IMR-90 (cell line): ENCODE measurements around the gene OR2F1. TPM values are rescaled to one million over a fixed set of nuclear protein-coding genes. Genes with fewer than 3 reads are reported as not detected.

Experiments used
- ATAC-seq: fragments of 200-7000 bp; cut with Tn5 transposase; 2 replicates; pipeline ENCODE4 v1.9.1; 2020; ENCODE audit warnings: low read depth, mild to moderate bottlenecking, moderate library complexity
- BruUV-seq: library from RNA; stranded (reverse); fragments of 400-500 nt; replicated peaks from 2 replicates; lab custom pipeline; 2021; lab: Mats Ljungman, UMichigan
- CTCF ChIA-PET: fragments of 300-600 bp; formaldehyde crosslinking; extraction: SDS; loops from one replicate; lab custom pipeline; 2021; ENCODE audit warnings: antibody characterized with exemption; lab: Yijun Ruan, JAX
- POLR2A ChIA-PET: fragments of 300-600 bp; sonication (Branson Sonifier 250); formaldehyde crosslinking; loops from one replicate; lab custom pipeline; 2022; ENCODE audit warnings: antibody characterized with exemption; ENCODE audit not compliant: unreplicated experiment; lab: Charles Lee
- DNase-seq: peaks from one replicate; pipeline ENCODE4 v3.0.0; 2013
- H2AFZ ChIP-seq: replicated peaks from 2 replicates; pipeline ENCODE3; 2013; ENCODE audit warnings: low read length, mild to moderate bottlenecking; ENCODE audit not compliant: poor library complexity
- H2AK5ac ChIP-seq: 2 replicates; pipeline ENCODE4 v1.6.1; 2013; ENCODE audit warnings: low read depth, low read length, inconsistent platforms
- H2AK9ac ChIP-seq: replicated peaks from 2 replicates; pipeline ENCODE3; 2013; ENCODE audit warnings: mild to moderate bottlenecking, low read depth, low read length, moderate library complexity; ENCODE audit not compliant: poor library complexity
- H2BK120ac ChIP-seq: 2 replicates; pipeline ENCODE4 v1.6.1; 2013; ENCODE audit warnings: low read depth, low read length, inconsistent platforms
- H2BK15ac ChIP-seq: 3 replicates; pipeline ENCODE4 v1.6.1; 2013; ENCODE audit warnings: low read depth, low read length, inconsistent platforms
- H2BK20ac ChIP-seq: 2 replicates; pipeline ENCODE4 v1.6.1; 2013; ENCODE audit warnings: low read depth, mild to moderate bottlenecking, inconsistent platforms, low read length, moderate library complexity
- H2BK5ac ChIP-seq: 2 replicates; pipeline ENCODE4 v1.6.1; 2013; ENCODE audit warnings: mild to moderate bottlenecking, low read depth, low read length, inconsistent platforms; ENCODE audit not compliant: poor library complexity, severe bottlenecking
- H3K14ac ChIP-seq: replicated peaks from 2 replicates; pipeline ENCODE4 v1.6.1; 2013; ENCODE audit warnings: low read depth, low read length, inconsistent platforms
- H3K18ac ChIP-seq: 2 replicates; pipeline ENCODE4 v1.6.1; 2013; ENCODE audit warnings: low read depth, low read length, control low read depth
- H3K23ac ChIP-seq: 2 replicates; pipeline ENCODE4 v1.6.1; 2013; ENCODE audit warnings: low read depth, low read length, inconsistent platforms
- H3K27ac ChIP-seq: 2 replicates; pipeline ENCODE4 v1.5.1; 2013; ENCODE audit warnings: mild to moderate bottlenecking, control low read depth, low read length; ENCODE audit not compliant: insufficient read depth
- H3K27me3 ChIP-seq: 2 replicates; pipeline ENCODE4 v1.6.1; 2013; ENCODE audit warnings: low read length; ENCODE audit not compliant: control insufficient read depth, insufficient read depth
- H3K36me3 ChIP-seq: 2 replicates; pipeline ENCODE4 v1.6.1; 2013; ENCODE audit warnings: low read length, mixed read lengths; ENCODE audit not compliant: control insufficient read depth, insufficient read depth
- H3K4ac ChIP-seq: 2 replicates; pipeline ENCODE4 v1.6.1; 2013; ENCODE audit warnings: low read depth, low read length, inconsistent platforms
- H3K4me1 ChIP-seq: 2 replicates; pipeline ENCODE4 v1.6.1; 2013; ENCODE audit warnings: low read length, mixed read lengths; ENCODE audit not compliant: control insufficient read depth, insufficient read depth
- H3K4me2 ChIP-seq: 2 replicates; pipeline ENCODE4 v1.6.1; 2013; ENCODE audit warnings: low read depth, mild to moderate bottlenecking, control low read depth, low read length, moderate library complexity
- H3K4me3 ChIP-seq: 2 replicates; pipeline ENCODE4 v1.5.1; 2013; ENCODE audit warnings: low read depth, mild to moderate bottlenecking, control low read depth, low read length, moderate library complexity; ENCODE audit not compliant: insufficient read depth
- H3K56ac ChIP-seq: 2 replicates; pipeline ENCODE4 v1.6.1; 2013; ENCODE audit warnings: low read length, inconsistent platforms; ENCODE audit not compliant: insufficient read depth; ENCODE audit errors: extremely low read depth
- H3K79me1 ChIP-seq, 2 experiments: 2 replicates each; pipeline ENCODE4 v1.6.1; 2013; ENCODE audit warnings: low read length in 2 of 2, inconsistent platforms in 1 of 2, low read depth in 1 of 2
- H3K9ac ChIP-seq: 2 replicates; pipeline ENCODE4 v1.6.1; 2013; ENCODE audit warnings: low read depth, low read length, control low read depth
- H3K9me1 ChIP-seq: 2 replicates; pipeline ENCODE4 v1.6.1; 2013; ENCODE audit warnings: low read length, inconsistent platforms; ENCODE audit not compliant: insufficient read depth
- H3K9me3 ChIP-seq: 2 replicates; pipeline ENCODE4 v1.6.1; 2013; ENCODE audit warnings: low read length; ENCODE audit not compliant: control insufficient read depth, insufficient read depth
- H4K20me1 ChIP-seq: 2 replicates; pipeline ENCODE4 v1.6.1; 2013; ENCODE audit warnings: low read length, inconsistent platforms; ENCODE audit not compliant: insufficient read depth
- H4K5ac ChIP-seq: 2 replicates; pipeline ENCODE4 v1.6.1; 2013; ENCODE audit warnings: mild to moderate bottlenecking, low read depth, low read length, control low read depth
- H4K8ac ChIP-seq, 2 experiments: 2 replicates each; pipeline ENCODE4 v1.6.1; 2013; ENCODE audit warnings: low read depth in 2 of 2, low read length in 2 of 2, control low read depth in 1 of 2, inconsistent platforms in 1 of 2
- H4K91ac ChIP-seq: 2 replicates; pipeline ENCODE4 v1.6.1; 2013; ENCODE audit warnings: low read depth, low read length, inconsistent platforms; ENCODE audit not compliant: insufficient read depth
- BHLHE40 ChIP-seq: fragments of 150-350 bp; IDR thresholded peaks from 2 replicates; pipeline ENCODE4 v1.6.1; 2016; ENCODE audit warnings: mild to moderate bottlenecking, low read depth, low read length
- CEBPB ChIP-seq: IDR thresholded peaks from 2 replicates; pipeline ENCODE4 v1.6.1; 2012; ENCODE audit warnings: low read depth, low read length, improper control_type of control experiment
- CHD1 ChIP-seq: IDR thresholded peaks from 2 replicates; pipeline ENCODE4 v1.6.1; 2012; ENCODE audit warnings: low read depth, low read length, improper control_type of control experiment
- ELK1 ChIP-seq: fragments of 150-350 bp; IDR thresholded peaks from 2 replicates; pipeline ENCODE4 v1.6.1; 2016; ENCODE audit warnings: low read depth, mild to moderate bottlenecking, low read length, moderate library complexity, borderline replicate concordance
- FOS ChIP-seq: fragments of 150-350 bp; IDR thresholded peaks from 2 replicates; pipeline ENCODE4 v1.6.1; 2016; ENCODE audit warnings: low read depth, low read length
- MAFK ChIP-seq: IDR thresholded peaks from 2 replicates; pipeline ENCODE4 v1.6.1; 2012; ENCODE audit warnings: low read depth, low read length, improper control_type of control experiment
- MAZ ChIP-seq: IDR thresholded peaks from 2 replicates; pipeline ENCODE4 v1.6.1; 2012; ENCODE audit warnings: low read depth, mild to moderate bottlenecking, low read length, improper control_type of control experiment, moderate library complexity, borderline replicate concordance
- MXI1 ChIP-seq: IDR thresholded peaks from 2 replicates; pipeline ENCODE4 v1.6.1; 2012; ENCODE audit warnings: low read depth, mild to moderate bottlenecking, low read length, moderate library complexity, borderline replicate concordance
- NFE2L2 ChIP-seq: fragments of 150-350 bp; IDR thresholded peaks from 2 replicates; pipeline ENCODE4 v1.6.1; 2016; ENCODE audit warnings: low read depth, mild to moderate bottlenecking, low read length
- POLR2A ChIP-seq: IDR thresholded peaks from 2 replicates; pipeline ENCODE4 v1.6.1; 2012; ENCODE audit warnings: mild to moderate bottlenecking, low read depth, low read length
- RAD21 ChIP-seq: IDR thresholded peaks from 2 replicates; pipeline ENCODE4 v1.6.1; 2012; ENCODE audit warnings: low read length, improper control_type of control experiment
- RFX5 ChIP-seq: IDR thresholded peaks from 2 replicates; pipeline ENCODE4 v1.8.0; 2012; ENCODE audit warnings: low read depth, mild to moderate bottlenecking, low read length, moderate library complexity
- SMC3 ChIP-seq: fragments of 150-350 bp; IDR thresholded peaks from 2 replicates; pipeline ENCODE4 v1.6.1; 2016; ENCODE audit warnings: low read depth, mild to moderate bottlenecking, antibody characterized with exemption, low read length, moderate library complexity
- WGBS, 2 experiments: methylation state at CpG; one replicate each; pipeline versions ENCODE4 v1.1.5 to v1.1.7; 2013; ENCODE audit warnings: missing lambda C conversion rate in 2 of 2; ENCODE audit not compliant: insufficient read length in 1 of 2; ENCODE audit errors: extremely low coverage in 2 of 2; 5-methylcytosine and 5-hydroxymethylcytosine counted together
- dilution Hi-C: fragments of 300-500 bp; cut with HindIII; formaldehyde crosslinking; loops from one replicate; pipeline ENCODE4 v1.14.3; 2018; ENCODE audit warnings: low sequenced_read_pairs; ENCODE audit not compliant: unreplicated experiment
- in situ Hi-C: fragments of 300-500 bp; cut with MboI; formaldehyde crosslinking; loops from 3 replicates; pipeline ENCODE4 v1.14.3; 2019; ENCODE audit warnings: low sequenced_read_pairs, inconsistent platforms, mixed read lengths
- intact Hi-C: fragments of 100-400 bp; cut with micrococcal nuclease; formaldehyde crosslinking; loops from 2 replicates; pipeline ENCODE4 v1.10.0; 2022
- polyA plus RNA-seq, 3 experiments: library from polyadenylated mRNA; depleted of rRNA; stranded (reverse); fragments of >200 nt; gene quantifications; 2 replicates each; pipeline ENCODE4 v1.2.3, GENCODE V29; 2012; ENCODE audit warnings: low replicate concordance in 1 of 3
- total RNA-seq: library from RNA; depleted of rRNA; stranded (reverse); fragments of >200 nt; gene quantifications from 2 replicates; pipeline ENCODE4 v1.2.3, GENCODE V29; 2012
- TF ChIP-seq, protein P1 (sequence below): fragments of 150-350 bp; IDR thresholded peaks from 2 replicates; pipeline ENCODE4 v1.6.1; 2017; ENCODE audit warnings: mild to moderate bottlenecking, antibody characterized with exemption, low read length, low read depth
- TF ChIP-seq, protein P2 (sequence below): conservative IDR thresholded peaks from 2 replicates; pipeline ENCODE4 v1.5.1; 2012; ENCODE audit warnings: mild to moderate bottlenecking, low read depth, low read length, improper control_type of control experiment

Gene OR2F1
- total and polyA plus RNA-seq, 2 of the 4 experiments (the other 2 are of a cell fraction), result not detected

DNA sequence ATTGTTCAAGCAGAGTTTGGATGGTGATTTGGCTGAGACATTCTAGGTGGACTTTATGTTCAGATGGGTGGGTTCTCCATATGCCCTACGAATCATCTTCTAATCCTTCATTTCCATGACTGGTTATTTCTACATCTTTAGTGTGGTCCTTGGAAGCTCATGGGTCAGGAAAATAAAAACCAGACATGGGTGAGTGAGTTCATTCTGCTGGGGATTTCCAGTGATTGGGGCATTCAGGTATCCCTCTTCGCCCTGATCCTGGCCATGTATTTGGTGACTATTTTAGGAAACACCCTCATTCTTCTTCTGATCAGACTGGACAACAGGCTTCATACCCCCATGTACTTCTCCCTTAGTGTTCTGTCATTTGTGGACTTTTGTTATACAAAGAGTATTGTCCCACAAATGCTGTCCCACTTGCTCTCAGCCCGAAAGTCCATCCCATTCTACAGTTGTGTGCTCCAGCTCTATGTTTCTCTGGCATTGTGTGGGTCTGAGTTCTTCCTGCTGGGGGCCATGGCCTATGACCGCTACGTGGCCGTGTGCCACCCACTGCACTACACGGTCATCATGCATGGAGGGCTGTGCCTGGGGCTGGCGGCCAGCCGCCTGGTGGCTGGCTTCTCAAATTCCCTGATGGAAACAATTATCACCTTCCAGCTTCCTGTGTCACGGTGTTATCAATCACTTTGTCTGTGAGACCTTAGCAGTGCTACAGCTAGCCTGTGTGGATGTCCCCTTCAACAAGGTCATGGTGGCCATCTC is 26.3 kb downstream of the OR2F1 start:
- Histone ChIP-seq H4K5ac (no peak overlapping the region), H3K27me3 (no peaks in the 10 kb centered on the region), H2AK5ac (0 out of 2 replicates have a peak overlapping the region, but pooled peaks have one; percentile 39), H3K9me3 (no peaks in the 10 kb centered on the region), H3K36me3 (no peaks in the 10 kb centered on the region), H3K4me1 (peaks cover 3% of the 10 kb centered on the region; the same call in 1 of the 2 replicates), H3K4ac (no peak overlapping the region; the same call in 1 of the 2 replicates), H3K23ac (no peak overlapping the region), H4K20me1 (no peaks in the 10 kb centered on the region), H3K4me3 (no peak overlapping the region), H3K56ac (no peak overlapping the region), H2BK15ac (0 out of 3 replicates have a peak overlapping the region, but pooled peaks have one; percentile 7), H3K4me2 (no peak overlapping the region), H3K14ac (no peak overlapping the region), H3K9me1 (no peaks in the 10 kb centered on the region), H2BK20ac (no peak overlapping the region; the same call in 1 of the 2 replicates), H4K91ac (no peak overlapping the region), H3K18ac (no peak overlapping the region), H3K79me1 (no peaks in the 10 kb centered on the region), H4K8ac (no peak overlapping the region), H3K27ac (no peak overlapping the region), H2BK120ac (no peak overlapping the region), H3K9ac (no peak overlapping the region), H2AFZ (no peak overlapping the region), H2AK9ac (peak overlapping the region; percentile 26), H2BK5ac (no peak overlapping the region)
- in situ Hi-C loops (no loop called here), intact Hi-C loops (no loop called here), dilution Hi-C loops (no loop called here)
- BruUV-seq, result no TSS peak
- DNase-seq (no peak), ATAC-seq (no peak)
- POLR2A ChIA-PET, result no interaction called here
- 100% methylated on average over 3 of the region's 10 CpGs; no CpG with 5 or more reads in 1 of the 2 experiments for WGBS, 2 experiments
- CTCF ChIA-PET, result no interaction called here
- TF ChIP-seq BHLHE40, result no peak
- no peak for TF ChIP-seq FOS
- TF ChIP-seq ELK1, result no peak
- no peak for TF ChIP-seq POLR2A
- TF ChIP-seq, protein P1, sequence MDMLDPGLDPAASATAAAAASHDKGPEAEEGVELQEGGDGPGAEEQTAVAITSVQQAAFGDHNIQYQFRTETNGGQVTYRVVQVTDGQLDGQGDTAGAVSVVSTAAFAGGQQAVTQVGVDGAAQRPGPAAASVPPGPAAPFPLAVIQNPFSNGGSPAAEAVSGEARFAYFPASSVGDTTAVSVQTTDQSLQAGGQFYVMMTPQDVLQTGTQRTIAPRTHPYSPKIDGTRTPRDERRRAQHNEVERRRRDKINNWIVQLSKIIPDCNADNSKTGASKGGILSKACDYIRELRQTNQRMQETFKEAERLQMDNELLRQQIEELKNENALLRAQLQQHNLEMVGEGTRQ, result no peak
- no peak for TF ChIP-seq MAZ
- no peak for TF ChIP-seq MAFK
- no peak for TF ChIP-seq CHD1
- TF ChIP-seq RAD21, result no peak
- TF ChIP-seq RFX5, result no peak
- no peak for TF ChIP-seq MXI1
- no peak for TF ChIP-seq SMC3
- no peak for TF ChIP-seq CEBPB
- no peak for TF ChIP-seq NFE2L2
- TF ChIP-seq, protein P2, sequence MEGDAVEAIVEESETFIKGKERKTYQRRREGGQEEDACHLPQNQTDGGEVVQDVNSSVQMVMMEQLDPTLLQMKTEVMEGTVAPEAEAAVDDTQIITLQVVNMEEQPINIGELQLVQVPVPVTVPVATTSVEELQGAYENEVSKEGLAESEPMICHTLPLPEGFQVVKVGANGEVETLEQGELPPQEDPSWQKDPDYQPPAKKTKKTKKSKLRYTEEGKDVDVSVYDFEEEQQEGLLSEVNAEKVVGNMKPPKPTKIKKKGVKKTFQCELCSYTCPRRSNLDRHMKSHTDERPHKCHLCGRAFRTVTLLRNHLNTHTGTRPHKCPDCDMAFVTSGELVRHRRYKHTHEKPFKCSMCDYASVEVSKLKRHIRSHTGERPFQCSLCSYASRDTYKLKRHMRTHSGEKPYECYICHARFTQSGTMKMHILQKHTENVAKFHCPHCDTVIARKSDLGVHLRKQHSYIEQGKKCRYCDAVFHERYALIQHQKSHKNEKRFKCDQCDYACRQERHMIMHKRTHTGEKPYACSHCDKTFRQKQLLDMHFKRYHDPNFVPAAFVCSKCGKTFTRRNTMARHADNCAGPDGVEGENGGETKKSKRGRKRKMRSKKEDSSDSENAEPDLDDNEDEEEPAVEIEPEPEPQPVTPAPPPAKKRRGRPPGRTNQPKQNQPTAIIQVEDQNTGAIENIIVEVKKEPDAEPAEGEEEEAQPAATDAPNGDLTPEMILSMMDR, result no peak
